Measurements from ENCODE around the gene CCDC85A. TPM values are rescaled to one million over a fixed set of nuclear protein-coding genes. Genes with fewer than 3 reads are reported as not detected.

Gene CCDC85A
- total and polyA plus RNA-seq, 2 experiments from 2014 or later, result 0.21 to 0.24 TPM

DNA sequence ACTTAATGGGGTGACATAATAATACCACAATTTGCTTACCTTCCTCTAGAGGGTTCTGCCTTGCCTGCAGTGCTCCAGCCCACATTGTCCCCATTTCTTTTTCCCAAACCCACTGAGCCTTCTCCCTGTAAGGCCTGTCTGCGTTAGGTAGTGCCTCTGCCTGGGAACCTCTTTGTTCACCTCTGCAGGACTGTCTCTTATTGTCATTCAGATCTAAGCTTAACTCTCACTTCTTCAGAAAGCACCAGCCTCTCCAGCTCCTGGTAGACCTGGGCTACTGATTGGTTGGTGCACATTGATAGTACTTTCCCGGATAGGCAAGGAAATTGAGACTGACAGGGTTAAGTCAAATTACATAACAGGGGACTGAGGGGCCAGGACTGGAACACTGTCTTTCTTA lies 49.1 kb downstream of the CCDC85A start:
- H3K4me3 ChIP-seq, result no peak overlapping the region
- no peaks in the 10 kb centered on the region for H3K9me3 Mint-ChIP-seq
- ATAC-seq (peak; percentile 98), DNase-seq (ENCODE audit: low spot score) (peak; percentile 71)
- H3F3A ChIP-seq (replicated peaks; ENCODE audit: low read depth), result no peaks in the 10 kb centered on the region
- no peaks in the 10 kb centered on the region for H3K79me2 ChIP-seq (replicated peaks; ENCODE audit: insufficient read depth)
- H3K4me1 ChIP-seq (ENCODE audit: insufficient read depth), result no peaks in the 10 kb centered on the region; the same call in 1 of the 2 replicates
- H3K27ac Mint-ChIP-seq, result peak overlapping the region; percentile 57; the same call in 1 of the 2 replicates
- no peaks in the 10 kb centered on the region for H3K36me3 ChIP-seq (ENCODE audit: insufficient read depth)
- H3K4me1 Mint-ChIP-seq, result peaks cover 24% of the 10 kb centered on the region
- H3K27ac ChIP-seq (ENCODE audit: low read depth), result no peak overlapping the region
- TF ChIP-seq ZNF114 (CRISPR knock-in tag; IDR thresholded peaks at IDR 0.05) (no peak), CREB1 (CRISPR knock-in tag; IDR thresholded peaks at IDR 0.05; ENCODE audit: low read depth) (no peak), ZNF462 (CRISPR knock-in tag; IDR thresholded peaks at IDR 0.05) (peak; percentile 79)
- no peaks in the 10 kb centered on the region for H3K36me3 Mint-ChIP-seq (ENCODE audit: low read depth)
- no peaks in the 10 kb centered on the region for H4K20me1 ChIP-seq (replicated peaks; ENCODE audit: insufficient read depth)
- peak overlapping the region; percentile 16; the same call in 1 of the 2 replicates for H3K4me2 ChIP-seq
- H3K4me3 Mint-ChIP-seq, result no peak overlapping the region
- no peaks in the 10 kb centered on the region for H3K9me2 ChIP-seq (ENCODE audit: insufficient read depth)
- no peak overlapping the region for H2AFZ ChIP-seq
- H3K27me3 Mint-ChIP-seq (ENCODE audit: insufficient read depth, low read depth, poor library complexity), result peaks cover 1% of the 10 kb centered on the region
- H3K27me3 ChIP-seq (ENCODE audit: insufficient read depth), result no peaks in the 10 kb centered on the region

DNA sequence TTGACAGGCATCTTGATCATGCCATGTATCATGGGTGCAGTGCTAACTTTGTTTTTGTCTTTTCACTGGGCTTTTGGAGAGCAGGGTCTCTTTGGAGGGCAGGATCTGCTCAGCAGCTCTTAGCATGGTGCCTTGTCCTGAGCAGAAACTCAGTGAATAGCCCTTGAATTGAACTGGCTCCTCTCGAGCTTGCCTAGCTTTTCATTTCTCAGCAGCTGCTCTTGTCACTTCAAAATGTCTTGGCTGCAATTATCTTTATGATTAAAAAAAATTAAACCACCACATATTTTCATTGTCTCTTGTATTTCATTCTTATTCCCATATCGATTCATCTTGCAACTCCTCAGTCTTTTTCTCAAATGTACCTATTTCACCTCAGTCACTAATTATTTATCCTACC lies 50.5 kb downstream of the CCDC85A start:
- Mint-ChIP-seq H3K4me1 (peaks cover 24% of the 10 kb centered on the region), H3K9me3 (no peaks in the 10 kb centered on the region), H3K27me3 (ENCODE audit: insufficient read depth, low read depth, poor library complexity) (peaks cover 1% of the 10 kb centered on the region), H3K27ac (no peak overlapping the region; the same call in 1 of the 2 replicates), H3K36me3 (ENCODE audit: low read depth) (no peaks in the 10 kb centered on the region), H3K4me3 (no peak overlapping the region)
- no peak overlapping the region for H3K27ac ChIP-seq (ENCODE audit: low read depth)
- no peak overlapping the region for H2AFZ ChIP-seq
- ATAC-seq, result no peak
- H3K79me2 ChIP-seq (replicated peaks; ENCODE audit: insufficient read depth), result no peaks in the 10 kb centered on the region
- no peaks in the 10 kb centered on the region for H3K9me2 ChIP-seq (ENCODE audit: insufficient read depth)
- H3K4me2 ChIP-seq, result no peak overlapping the region
- H3K4me1 ChIP-seq (ENCODE audit: insufficient read depth), result no peaks in the 10 kb centered on the region; the same call in 1 of the 2 replicates
- no peaks in the 10 kb centered on the region for H4K20me1 ChIP-seq (replicated peaks; ENCODE audit: insufficient read depth)
- H3F3A ChIP-seq (replicated peaks; ENCODE audit: low read depth), result no peaks in the 10 kb centered on the region
- H3K4me3 ChIP-seq, result no peak overlapping the region
- no peak for DNase-seq (ENCODE audit: low spot score)
- no peaks in the 10 kb centered on the region for H3K36me3 ChIP-seq (ENCODE audit: insufficient read depth)
- no peaks in the 10 kb centered on the region for H3K27me3 ChIP-seq (ENCODE audit: insufficient read depth)
- TF ChIP-seq POLR2AphosphoS5 (IDR thresholded peaks at IDR 0.05; ENCODE audit: low read depth) (no peak), ZNF114 (CRISPR knock-in tag; IDR thresholded peaks at IDR 0.05) (no peak), NANOG (IDR thresholded peaks at IDR 0.05; ENCODE audit: borderline replicate concordance) (no peak)
- TF ChIP-seq, protein P1, sequence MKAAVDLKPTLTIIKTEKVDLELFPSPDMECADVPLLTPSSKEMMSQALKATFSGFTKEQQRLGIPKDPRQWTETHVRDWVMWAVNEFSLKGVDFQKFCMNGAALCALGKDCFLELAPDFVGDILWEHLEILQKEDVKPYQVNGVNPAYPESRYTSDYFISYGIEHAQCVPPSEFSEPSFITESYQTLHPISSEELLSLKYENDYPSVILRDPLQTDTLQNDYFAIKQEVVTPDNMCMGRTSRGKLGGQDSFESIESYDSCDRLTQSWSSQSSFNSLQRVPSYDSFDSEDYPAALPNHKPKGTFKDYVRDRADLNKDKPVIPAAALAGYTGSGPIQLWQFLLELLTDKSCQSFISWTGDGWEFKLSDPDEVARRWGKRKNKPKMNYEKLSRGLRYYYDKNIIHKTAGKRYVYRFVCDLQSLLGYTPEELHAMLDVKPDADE (IDR thresholded peaks at IDR 0.05), result no peak

All from GM23338 (cell line).